B cell (primary cell): ENCODE measurements around the gene CLEC18C. TPM values are rescaled to one million over a fixed set of nuclear protein-coding genes. Genes with fewer than 3 reads are reported as not detected.

Experiments
- ATAC-seq: fragments of 200-7000 bp; cut with Tn5 transposase; one replicate; pipeline ENCODE4 v1.10.0; 2021; ENCODE audit warnings: low read depth, mild to moderate bottlenecking, moderate number of reproducible peaks, moderate library complexity
- CTCF ChIA-PET: fragments of 350-600 bp; sonication (Branson Sonifier 250); formaldehyde crosslinking; loops from one replicate; lab custom pipeline; 2021; ENCODE audit warnings: antibody characterized with exemption, inconsistent platforms; lab: Charles Lee
- POLR2A ChIA-PET: fragments of 350-600 bp; sonication (Branson Sonifier 250); formaldehyde crosslinking; loops from one replicate; lab custom pipeline; 2021; ENCODE audit warnings: antibody characterized with exemption; lab: Charles Lee
- DNase-seq: peaks from one replicate; pipeline ENCODE4 v3.0.0; 2013
- H2AFZ ChIP-seq: 2 replicates; pipeline ENCODE4 v1.6.1; 2012; ENCODE audit warnings: mild to moderate bottlenecking, low read depth, low read length; ENCODE audit not compliant: insufficient read depth, poor library complexity, severe bottlenecking
- H3K27ac ChIP-seq, 2 donors: 1 replicate in 1 of 2; 2 replicates in 1 of 2; pipeline ENCODE4 v1.5.1; 2012 to 2013; ENCODE audit warnings: low read length in 2 of 2, mild to moderate bottlenecking in 2 of 2, moderate library complexity in 1 of 2
- H3K27me3 ChIP-seq, 4 experiments: fragments of 200-600 bp in 1 of 4; sonication (generic) in 1 of 4; replicated peaks in 1 of 4; 1 replicate in 2 of 4; 2 replicates in 2 of 4; pipeline versions ENCODE4 v1.6.1 to v1.7.0; 2013 to 2016; ENCODE audit warnings: low read length in 3 of 4, mild to moderate bottlenecking in 2 of 4, mixed read lengths in 1 of 4, moderate library complexity in 1 of 4; ENCODE audit not compliant: insufficient read depth in 4 of 4, control insufficient read depth in 3 of 4; ENCODE audit errors: control extremely low read depth in 1 of 4
- H3K36me3 ChIP-seq, 2 experiments: replicated peaks in 1 of 2; 1 replicate in 1 of 2; 2 replicates in 1 of 2; pipeline versions ENCODE4 v1.6.1 to v1.7.1; 2013; ENCODE audit warnings: low read length in 1 of 2; ENCODE audit not compliant: insufficient read depth in 2 of 2, control insufficient read depth in 1 of 2; ENCODE audit errors: control extremely low read depth in 1 of 2, extremely low read depth in 1 of 2
- H3K4me1 ChIP-seq, 2 donors: fragments of 200-600 bp in 1 of 2; sonication (generic) in 1 of 2; 1 replicate in 1 of 2; 2 replicates in 1 of 2; pipeline versions ENCODE4 v1.5.1 to v1.6.1; 2013 to 2017; ENCODE audit warnings: low read length in 2 of 2; ENCODE audit not compliant: control insufficient read depth in 2 of 2, insufficient read depth in 2 of 2
- H3K4me2 ChIP-seq: replicated peaks from 2 replicates; pipeline ENCODE3; 2012; ENCODE audit warnings: mild to moderate bottlenecking, low read depth, low read length; ENCODE audit not compliant: poor library complexity, severe bottlenecking
- H3K4me3 ChIP-seq, 5 experiments: fragments of 200-600 bp in 1 of 5; sonication (generic) in 1 of 5; 1 replicate in 3 of 5; 2 replicates in 2 of 5; pipeline versions ENCODE4 v1.5.1 to v1.7.0; 2011 to 2016; ENCODE audit warnings: low read length in 4 of 5, mild to moderate bottlenecking in 4 of 5, low read depth in 2 of 5, control low read depth in 1 of 5, moderate library complexity in 1 of 5; ENCODE audit not compliant: insufficient read depth in 1 of 5; ENCODE audit errors: control extremely low read depth in 1 of 5, extremely low read depth in 1 of 5
- H3K79me2 ChIP-seq: fragments of 200-600 bp; sonication (generic); one replicate; pipeline ENCODE4 v1.6.0; 2016; ENCODE audit warnings: low read length; ENCODE audit not compliant: control insufficient read depth, insufficient read depth
- H3K9ac ChIP-seq: fragments of 200-600 bp; sonication (generic); 2 replicates; pipeline ENCODE4 v1.6.1; 2017; ENCODE audit warnings: mild to moderate bottlenecking, low read length, moderate library complexity
- H3K9me3 ChIP-seq, 3 donors: one replicate each; pipeline versions ENCODE4 v1.6.1 to v1.7.1; 2013; ENCODE audit warnings: low read length in 2 of 3; ENCODE audit not compliant: control insufficient read depth in 2 of 3, insufficient read depth in 1 of 3; ENCODE audit errors: control extremely low read depth in 1 of 3
- H4K20me1 ChIP-seq: 2 replicates; pipeline ENCODE4 v1.6.0; 2012; ENCODE audit warnings: mild to moderate bottlenecking, low read length; ENCODE audit not compliant: insufficient read depth, control insufficient read depth, poor library complexity, severe bottlenecking
- H3K27ac Mint-ChIP-seq: one replicate; pipeline ENCODE4 v1.8.0; 2021; ENCODE audit warnings: mixed read lengths
- H3K27me3 Mint-ChIP-seq: one replicate; pipeline ENCODE4 v1.8.0; 2021; ENCODE audit warnings: mixed read lengths
- H3K4me1 Mint-ChIP-seq: one replicate; pipeline ENCODE4 v1.8.0; 2021; ENCODE audit warnings: mixed read lengths
- H3K4me3 Mint-ChIP-seq: one replicate; pipeline ENCODE4 v1.8.0; 2021; ENCODE audit warnings: mixed read lengths
- H3K9me3 Mint-ChIP-seq: one replicate; pipeline ENCODE4 v1.8.0; 2022; ENCODE audit warnings: mixed read lengths; ENCODE audit not compliant: insufficient read depth
- EZH2 ChIP-seq: IDR thresholded peaks from 2 replicates; pipeline ENCODE4 v1.6.1; 2012; ENCODE audit warnings: borderline replicate concordance, low read depth, mild to moderate bottlenecking, moderate library complexity, low read length; ENCODE audit not compliant: insufficient read depth, poor library complexity, severe bottlenecking
- WGBS: methylation state at CpG from one replicate; pipeline ENCODE4 v1.1.5; 2013; ENCODE audit warnings: missing lambda C conversion rate; ENCODE audit not compliant: insufficient coverage; 5-methylcytosine and 5-hydroxymethylcytosine counted together
- intact Hi-C: fragments of 100-400 bp; cut with micrococcal nuclease; formaldehyde crosslinking; loops from one replicate; pipeline ENCODE4 v1.10.0; 2022
- polyA plus RNA-seq: library from polyadenylated mRNA; depleted of rRNA; stranded (reverse); fragments of >200 nt; gene quantifications from 2 replicates; pipeline ENCODE4 v1.2.3, GENCODE V29; 2012
- total RNA-seq, 2 donors: library from RNA; stranded (reverse); fragments of 120-200 nt in 1 of 2; gene quantifications; 1 replicate in 1 of 2; 2 replicates in 1 of 2; pipeline versions ENCODE4 v1.2.3 to v1.2.4, GENCODE V29; 2013 to 2022
- TF ChIP-seq, protein P1 (sequence below): fragments of 200-600 bp; IDR thresholded peaks from one replicate; pipeline ENCODE4 v1.8.0; 2022; ENCODE audit warnings: antibody characterized with exemption, mild to moderate bottlenecking

CLEC18C gene
- total and polyA plus RNA-seq, 2 donors (not counting 1 experiment from before 2014, with no cell fraction given), result 0.88 to 1.2 TPM

DNA sequence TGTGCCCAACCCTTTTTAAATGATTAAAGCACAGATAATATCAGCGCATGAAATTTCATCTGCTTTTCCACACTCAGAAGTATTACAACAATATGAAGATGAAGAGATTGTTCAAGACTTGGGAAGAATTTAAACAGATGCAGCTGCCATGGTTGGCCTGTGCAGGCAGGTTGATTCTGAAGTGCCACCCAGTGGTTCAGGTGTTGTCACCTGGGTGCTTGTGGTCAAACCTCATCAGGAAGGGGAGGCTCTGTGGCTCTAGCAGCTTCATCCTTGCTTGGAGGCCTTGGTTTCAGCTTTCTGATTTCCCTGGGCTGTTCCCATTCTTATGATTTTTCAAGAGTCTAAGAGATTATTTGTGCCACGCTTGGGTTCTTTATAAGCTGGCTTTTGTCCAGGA, 22.2 kb upstream of the CLEC18C start:
- intact Hi-C loops, result no loop called here
- Histone ChIP-seq H3K4me1 (no peaks in the 10 kb centered on the region), H3K4me2 (no peak overlapping the region), H3K36me3 (peaks cover 11 to 76% of the 10 kb centered on the region in 2 experiments), H3K4me3 (no peak overlapping the region), H3K79me2 (no peaks in the 10 kb centered on the region), H2AFZ (no peak overlapping the region), H3K27ac (no peak overlapping the region), H3K27me3 (no peaks in the 10 kb centered on the region), H3K9me3 (no peaks in the 10 kb centered on the region), H4K20me1 (no peaks in the 10 kb centered on the region), H3K9ac (no peak overlapping the region)
- 100% methylated on average over 1 of the region's 2 CpGs for WGBS
- DNase-seq, result no peak
- no peaks in the 10 kb centered on the region for H3K4me1 Mint-ChIP-seq
- TF ChIP-seq, protein P1, sequence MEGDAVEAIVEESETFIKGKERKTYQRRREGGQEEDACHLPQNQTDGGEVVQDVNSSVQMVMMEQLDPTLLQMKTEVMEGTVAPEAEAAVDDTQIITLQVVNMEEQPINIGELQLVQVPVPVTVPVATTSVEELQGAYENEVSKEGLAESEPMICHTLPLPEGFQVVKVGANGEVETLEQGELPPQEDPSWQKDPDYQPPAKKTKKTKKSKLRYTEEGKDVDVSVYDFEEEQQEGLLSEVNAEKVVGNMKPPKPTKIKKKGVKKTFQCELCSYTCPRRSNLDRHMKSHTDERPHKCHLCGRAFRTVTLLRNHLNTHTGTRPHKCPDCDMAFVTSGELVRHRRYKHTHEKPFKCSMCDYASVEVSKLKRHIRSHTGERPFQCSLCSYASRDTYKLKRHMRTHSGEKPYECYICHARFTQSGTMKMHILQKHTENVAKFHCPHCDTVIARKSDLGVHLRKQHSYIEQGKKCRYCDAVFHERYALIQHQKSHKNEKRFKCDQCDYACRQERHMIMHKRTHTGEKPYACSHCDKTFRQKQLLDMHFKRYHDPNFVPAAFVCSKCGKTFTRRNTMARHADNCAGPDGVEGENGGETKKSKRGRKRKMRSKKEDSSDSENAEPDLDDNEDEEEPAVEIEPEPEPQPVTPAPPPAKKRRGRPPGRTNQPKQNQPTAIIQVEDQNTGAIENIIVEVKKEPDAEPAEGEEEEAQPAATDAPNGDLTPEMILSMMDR, result no peak
- no peak for TF ChIP-seq EZH2
- H3K27ac Mint-ChIP-seq, result no peak overlapping the region
- no peak for ATAC-seq
- no peaks in the 10 kb centered on the region for H3K9me3 Mint-ChIP-seq
- CTCF ChIA-PET, result no interaction called here
- H3K27me3 Mint-ChIP-seq, result no peaks in the 10 kb centered on the region
- H3K4me3 Mint-ChIP-seq, result no peak overlapping the region
- POLR2A ChIA-PET, result no interaction called here

- Histone ChIP-seq H4K20me1 (no peaks in the 10 kb centered on the region), H3K27me3 (no peaks in the 10 kb centered on the region), H2AFZ (no peak overlapping the region), H3K4me3 (no peak overlapping the region), H3K9ac (no peak overlapping the region), H3K4me1 (no peaks in the 10 kb centered on the region), H3K36me3 (peaks cover 14 to 82% of the 10 kb centered on the region in 2 experiments), H3K27ac (no peak overlapping the region), H3K4me2 (no peak overlapping the region), H3K79me2 (no peaks in the 10 kb centered on the region), H3K9me3 (no peaks in the 10 kb centered on the region)
- intact Hi-C loops, result no loop called here
- no peaks in the 10 kb centered on the region for H3K9me3 Mint-ChIP-seq
- DNase-seq (no peak), ATAC-seq (no peak)
- TF ChIP-seq, protein P1, result no peak
- no peak for TF ChIP-seq EZH2
- H3K27ac Mint-ChIP-seq, result no peak overlapping the region
- WGBS, result 86% methylated on average over 13 of the region's 17 CpGs
- no peak overlapping the region for H3K4me3 Mint-ChIP-seq
- no peaks in the 10 kb centered on the region for H3K4me1 Mint-ChIP-seq
- POLR2A ChIA-PET, result no interaction called here
- CTCF ChIA-PET, result interaction anchor here (1.1 kb wide), 1 partner anchor 11 kb away, joined by 3 read pairs; no protein-coding TSS in a partner anchor
- no peaks in the 10 kb centered on the region for H3K27me3 Mint-ChIP-seq
Observed at GRCh38 chr16:70151941-70152509, 21.6 kb upstream of the CLEC18C start.
